T-helper 1 cell treated with Interleukin-12 subunit alpha and Interleukin-12 subunit beta and Interleukin-4 antibody, amounts not matched to agents 30 ng/mL and 1 ng/mL, for 36 hours (primary cell): ENCODE measurements around the gene ERC1. TPM values are rescaled to one million over a fixed set of nuclear protein-coding genes. Genes with fewer than 3 reads are reported as not detected.

Experiments used
- intact Hi-C: fragments of 100-400 bp; cut with micrococcal nuclease; formaldehyde crosslinking; loops from one replicate; pipeline ENCODE4 v1.15.1; 2024
- total RNA-seq: library from RNA; stranded (reverse); gene quantifications from 2 replicates; pipeline ENCODE4 v1.2.3, GENCODE V29; 2022

The ERC1 gene
- total RNA-seq, 1 donor from 2014 or later, result 37.8 TPM

DNA sequence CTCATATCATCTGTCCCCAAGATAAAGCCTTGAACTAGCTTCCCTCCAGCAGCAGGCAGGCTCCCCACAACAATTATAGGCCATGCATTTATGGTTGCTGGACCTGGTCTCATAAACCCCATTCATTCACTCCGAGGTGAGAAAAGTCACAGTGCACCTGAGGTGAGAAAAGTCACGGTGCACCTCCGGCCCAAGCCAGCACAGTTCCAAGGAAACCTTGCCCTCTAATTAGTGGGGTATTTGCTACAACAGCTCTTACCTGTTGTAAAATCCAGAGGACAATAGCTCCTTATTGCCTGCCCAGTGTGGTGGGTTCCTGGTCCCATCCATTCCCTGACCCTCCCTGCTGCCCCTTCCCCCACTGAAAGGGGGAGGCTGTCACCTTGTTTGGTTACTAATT, 537.8 kb downstream of the ERC1 start:
- intact Hi-C loops, result no loop called here

GRCh38 chr12:1529228-1529861, 538.3 kb downstream of the ERC1 start:
- intact Hi-C loops, result no loop called here

DNA sequence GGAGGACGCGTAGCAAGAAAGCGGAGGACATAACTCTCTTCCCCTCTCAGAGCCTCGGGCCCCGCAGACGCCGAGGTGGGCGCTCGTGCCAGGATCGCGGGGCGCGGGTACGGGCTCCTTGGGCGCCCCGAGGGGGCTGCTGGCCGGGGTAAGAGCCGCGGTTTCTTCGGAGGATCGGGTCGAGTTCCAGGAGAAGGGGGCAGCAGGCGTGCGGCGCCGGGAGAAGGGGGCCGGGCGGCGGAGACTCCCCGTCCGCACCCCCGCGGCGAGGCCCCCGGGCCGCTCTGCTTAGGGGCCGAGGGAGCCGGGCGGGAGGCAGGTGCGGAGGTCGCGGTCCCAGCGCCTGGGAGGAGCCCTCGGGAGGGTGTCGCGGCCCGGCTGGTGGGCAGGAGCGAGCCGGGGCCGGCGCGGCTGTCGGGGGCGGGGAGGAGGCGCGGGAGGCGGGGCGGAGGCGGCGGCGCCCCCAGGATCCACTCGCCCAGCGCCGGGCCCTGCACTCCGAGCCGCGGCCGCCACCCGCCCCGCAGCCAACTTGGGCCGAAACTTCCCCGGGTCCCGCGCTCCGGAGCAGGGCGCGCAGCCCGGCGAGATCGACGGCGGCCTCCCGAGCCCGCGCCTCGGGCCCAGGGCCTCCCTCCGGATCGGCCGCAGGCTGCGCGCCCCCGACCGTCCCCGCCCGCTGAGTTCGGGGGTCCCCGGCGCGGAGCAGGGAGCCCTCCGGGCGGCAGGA, 539.0 kb downstream of the ERC1 start:
- intact Hi-C loops, result no loop called here

DNA sequence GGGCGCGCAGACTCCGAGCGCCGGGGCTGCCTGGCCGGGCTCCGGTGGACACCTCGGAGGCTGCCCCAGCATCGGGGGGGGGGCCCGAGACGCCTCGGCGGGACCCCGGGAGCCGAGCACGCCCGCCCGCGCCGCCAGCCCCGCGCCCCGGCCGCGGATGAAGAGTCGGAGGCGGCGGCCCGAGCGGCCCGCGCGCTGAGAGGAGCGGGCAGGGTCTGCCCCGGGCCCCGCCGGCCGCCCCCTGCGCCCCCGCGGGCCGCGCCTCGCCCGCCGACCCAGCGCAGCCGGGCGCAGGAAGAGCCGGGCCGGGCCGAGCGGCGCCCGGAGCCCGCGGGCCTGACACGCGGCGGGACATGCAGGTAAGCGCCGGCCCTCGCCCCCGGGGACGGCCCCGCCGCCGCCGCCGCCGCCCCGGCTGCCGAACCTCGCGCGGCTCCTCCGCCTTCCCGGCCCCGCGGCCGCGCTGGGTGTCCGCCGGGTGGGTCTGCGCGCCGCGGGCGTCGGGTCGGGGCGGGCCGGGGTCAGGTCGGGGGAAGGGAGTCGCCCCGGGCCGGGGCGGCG, 539.6 kb downstream of the ERC1 start:
- intact Hi-C loops, result no loop called here

- intact Hi-C loops, result no loop called here
Observed at GRCh38 chr12:1531153-1531653, 540.2 kb downstream of the ERC1 start.

DNA sequence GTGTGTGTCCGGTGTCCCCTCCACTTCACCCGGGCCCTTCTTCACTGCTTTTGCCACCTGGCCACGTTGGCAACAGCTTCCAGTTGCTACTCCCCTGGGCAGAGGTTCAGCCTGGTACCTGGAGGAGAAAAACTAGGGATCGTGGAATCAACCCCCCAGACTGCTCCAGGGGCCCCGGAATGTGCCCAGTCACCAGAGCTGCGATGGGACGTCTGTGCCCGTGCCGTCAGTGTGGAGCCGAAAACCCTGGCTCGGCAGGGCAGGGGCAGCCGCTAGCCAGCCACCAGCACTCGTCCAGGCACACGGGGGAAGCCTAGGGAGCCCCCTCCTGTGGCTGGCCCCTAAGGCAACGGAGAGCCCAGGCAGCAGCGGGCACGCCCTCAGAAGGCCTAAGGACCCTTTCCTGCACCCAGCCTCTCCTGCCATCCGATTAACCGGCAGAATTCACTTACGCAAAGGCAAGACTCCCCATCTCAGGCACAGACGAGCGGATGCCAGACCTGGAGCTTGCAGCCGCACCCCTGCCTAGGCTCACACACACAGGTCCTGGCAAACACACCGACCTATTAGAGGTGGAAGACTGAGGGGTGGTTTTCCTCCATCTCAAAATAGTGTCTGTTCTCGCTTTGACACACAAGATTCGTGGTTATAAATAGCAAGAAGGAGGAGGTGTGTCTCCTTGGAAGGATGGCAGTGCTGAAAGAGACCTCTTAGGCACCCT, 540.8 kb downstream of the ERC1 start:
- intact Hi-C loops, result loop anchor here (2.0 kb wide), 4 partner anchors 51 to 541 kb away; partner anchors contain the start of gene ERC1

- intact Hi-C loops, result loop anchor here (1.0 to 2.0 kb wide), 7 partner anchors 50 to 542 kb away; partner anchors contain the start of gene ERC1
Observed at GRCh38 chr12:1532375-1533165, 541.5 kb downstream of the ERC1 start.

- intact Hi-C loops, result loop anchor here (1.0 to 2.0 kb wide), 7 partner anchors 50 to 542 kb away; partner anchors contain the start of gene ERC1
Observed at GRCh38 chr12:1533205-1533601, 542.2 kb downstream of the ERC1 start.

DNA sequence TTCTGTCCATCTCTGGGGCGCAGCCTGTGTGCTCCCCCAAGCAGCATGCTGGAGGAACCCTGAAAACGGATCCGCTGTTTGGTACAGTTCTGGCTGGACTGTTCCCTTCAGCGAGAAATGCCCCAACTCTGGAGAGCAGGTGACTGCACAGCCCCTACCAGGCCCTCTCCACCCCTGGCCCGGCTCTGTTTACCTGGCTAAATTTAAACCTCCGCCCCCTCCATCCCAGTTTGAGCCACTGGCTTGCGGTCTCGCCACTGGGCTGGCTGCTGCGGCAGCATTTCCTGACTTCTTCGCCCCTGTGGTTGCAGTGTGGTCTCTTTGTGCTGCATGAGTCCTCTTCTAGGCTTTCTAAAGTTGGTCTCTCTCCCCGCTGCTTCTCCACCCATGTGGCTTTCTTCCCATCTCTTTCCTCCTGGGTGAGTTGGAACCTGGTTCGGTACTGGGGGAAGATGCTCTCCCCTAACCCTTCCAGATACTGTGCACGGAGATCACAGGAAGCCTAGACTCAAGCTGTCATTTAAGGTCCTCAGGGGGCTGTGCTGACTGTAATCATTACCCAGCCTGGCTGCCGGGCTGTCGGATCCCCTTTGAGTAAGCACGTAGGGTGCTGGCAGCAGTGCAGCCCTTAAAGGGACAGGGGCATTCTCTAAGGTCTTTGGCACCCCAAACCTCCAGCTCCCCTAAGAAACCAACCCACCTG, 542.7 kb downstream of the ERC1 start:
- intact Hi-C loops, result loop anchor here (1.0 to 2.0 kb wide), 7 partner anchors 49 to 543 kb away; partner anchors contain the start of gene ERC1

GRCh38 chr12:1534748-1535147, 543.7 kb downstream of the ERC1 start:
- intact Hi-C loops, result no loop called here

- intact Hi-C loops, result no loop called here
Observed at GRCh38 chr12:1536817-1537216, 545.8 kb downstream of the ERC1 start.

- intact Hi-C loops, result no loop called here
Observed at GRCh38 chr12:1539135-1539534, 548.1 kb downstream of the ERC1 start.

DNA sequence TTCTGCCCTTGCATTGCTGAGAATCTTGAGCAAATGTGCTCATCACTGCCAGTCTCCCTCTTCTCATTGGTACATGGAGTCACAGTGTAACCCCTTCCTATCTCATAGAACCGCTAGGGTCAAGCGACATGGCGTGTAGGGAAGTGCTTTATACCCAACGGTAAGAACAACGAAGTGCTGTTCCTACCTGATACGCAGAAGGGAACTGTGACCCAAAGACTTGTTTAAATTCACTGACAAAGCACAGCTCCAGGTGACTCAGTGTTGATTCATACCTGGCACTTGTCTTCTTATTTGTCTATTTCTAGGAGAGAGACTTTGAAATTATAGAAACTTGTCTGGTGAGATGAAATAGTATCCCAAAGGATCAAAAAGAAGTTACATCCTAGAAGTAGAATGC, 549.7 kb downstream of the ERC1 start:
- intact Hi-C loops, result no loop called here

DNA sequence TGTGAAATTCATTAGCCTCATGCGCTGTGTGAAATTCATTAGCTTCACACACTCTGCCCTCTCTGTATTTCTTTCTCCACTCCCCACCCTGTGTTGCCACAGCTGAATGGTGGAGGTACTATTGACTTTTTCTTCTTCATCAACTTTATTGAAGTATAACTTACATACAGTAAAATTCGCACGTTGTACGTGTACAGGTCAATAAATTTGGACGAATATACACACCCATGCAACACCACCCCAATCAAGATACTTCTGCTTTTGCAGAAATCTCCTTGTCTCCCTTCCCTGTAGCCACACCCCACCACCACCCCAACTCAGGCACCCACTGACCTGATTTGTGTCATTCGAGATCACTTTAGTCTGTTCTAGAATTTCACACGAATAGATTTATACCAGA, 551.6 kb downstream of the ERC1 start:
- intact Hi-C loops, result no loop called here

DNA sequence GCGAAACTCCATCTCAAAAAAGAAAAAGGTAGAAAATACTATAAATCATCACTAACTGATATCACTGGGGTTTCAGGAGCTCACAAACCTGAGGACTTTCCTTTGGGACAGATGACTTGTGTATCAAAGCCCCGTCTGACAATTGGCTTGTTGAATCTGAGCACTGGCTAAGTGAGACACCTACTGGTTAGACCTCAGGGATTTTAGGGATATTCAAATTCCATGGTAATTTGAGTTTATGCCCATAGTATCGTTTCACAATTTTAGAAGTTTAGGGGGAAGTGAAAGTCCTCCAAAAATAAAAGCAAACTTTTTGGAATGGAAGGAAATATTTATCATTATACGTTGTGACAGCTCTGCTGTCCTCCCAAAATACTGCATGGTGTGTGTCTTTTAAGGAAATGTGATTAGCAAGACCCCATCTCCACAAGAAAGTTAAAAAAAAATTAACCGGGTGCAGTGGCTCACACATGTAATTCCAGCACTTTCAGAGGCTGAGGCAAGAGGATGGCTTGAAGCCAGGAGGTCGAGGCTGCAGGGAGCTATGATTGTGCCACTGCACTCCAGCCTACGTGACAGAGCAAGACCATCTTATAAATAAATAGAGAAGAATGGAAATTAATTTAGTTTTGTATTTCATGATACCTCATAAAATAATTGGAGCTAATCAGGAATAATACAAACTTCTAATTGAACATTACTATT, 554.1 kb downstream of the ERC1 start:
- intact Hi-C loops, result no loop called here
